Body of pancreas (tissue), 4 donors: Measurements from ENCODE around the gene NDUFS8.
"Not testable (repeated sequence)": the region's sequence is repeated elsewhere in the genome, so short reads cannot be mapped to it uniquely, and the experiment has no call there.

ENCODE experiments used
- POLR2A ChIP-seq, 3 donors: fragments of 450-650 bp; IDR thresholded peaks; one replicate each; pipeline ENCODE4 v1.6.1; 2016; ENCODE audit warnings: antibody characterized with exemption in 3 of 3, mild to moderate bottlenecking in 2 of 3
- TF ChIP-seq, protein P1 (sequence below), 7 experiments: fragments of 450-650 bp in 4 of 7; fragments of 200-600 bp in 3 of 7; sonication (generic) in 3 of 7; IDR thresholded peaks; one replicate each; pipeline ENCODE4 v1.5.1; 2016 to 2019; ENCODE audit warnings: antibody characterized with exemption in 7 of 7

DNA sequence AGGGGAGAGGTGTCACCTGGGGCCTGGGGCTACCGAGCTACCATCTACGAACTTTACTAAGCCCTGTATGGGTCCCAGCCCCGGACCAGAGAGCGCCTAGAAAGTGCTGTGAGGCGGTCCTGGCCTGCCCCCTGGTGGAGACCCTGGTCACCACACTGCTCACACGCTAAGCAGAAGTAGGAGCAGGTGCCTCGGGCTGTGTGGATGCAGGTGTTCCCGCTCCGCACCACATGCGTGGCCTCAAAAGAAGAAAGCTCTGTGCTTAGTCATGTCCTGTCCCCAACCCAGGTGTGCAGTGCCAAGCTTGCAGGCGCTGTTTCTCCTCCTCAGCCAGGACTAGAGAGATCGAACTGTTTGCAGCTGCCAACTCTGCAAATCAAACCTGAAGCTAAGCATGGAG is 36.7 kb upstream of the NDUFS8 start:
- TF ChIP-seq, protein P1, sequence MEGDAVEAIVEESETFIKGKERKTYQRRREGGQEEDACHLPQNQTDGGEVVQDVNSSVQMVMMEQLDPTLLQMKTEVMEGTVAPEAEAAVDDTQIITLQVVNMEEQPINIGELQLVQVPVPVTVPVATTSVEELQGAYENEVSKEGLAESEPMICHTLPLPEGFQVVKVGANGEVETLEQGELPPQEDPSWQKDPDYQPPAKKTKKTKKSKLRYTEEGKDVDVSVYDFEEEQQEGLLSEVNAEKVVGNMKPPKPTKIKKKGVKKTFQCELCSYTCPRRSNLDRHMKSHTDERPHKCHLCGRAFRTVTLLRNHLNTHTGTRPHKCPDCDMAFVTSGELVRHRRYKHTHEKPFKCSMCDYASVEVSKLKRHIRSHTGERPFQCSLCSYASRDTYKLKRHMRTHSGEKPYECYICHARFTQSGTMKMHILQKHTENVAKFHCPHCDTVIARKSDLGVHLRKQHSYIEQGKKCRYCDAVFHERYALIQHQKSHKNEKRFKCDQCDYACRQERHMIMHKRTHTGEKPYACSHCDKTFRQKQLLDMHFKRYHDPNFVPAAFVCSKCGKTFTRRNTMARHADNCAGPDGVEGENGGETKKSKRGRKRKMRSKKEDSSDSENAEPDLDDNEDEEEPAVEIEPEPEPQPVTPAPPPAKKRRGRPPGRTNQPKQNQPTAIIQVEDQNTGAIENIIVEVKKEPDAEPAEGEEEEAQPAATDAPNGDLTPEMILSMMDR (IDR thresholded peaks at IDR 0.05): peak; percentile 37 to 84 (median 73)
- not testable (repeated sequence) for TF ChIP-seq POLR2A (IDR thresholded peaks at IDR 0.05)
